WI38 (cell line): Measurements from ENCODE around the gene SMCO4.

Experiments
- H3K4me3 ChIP-seq: 2 replicates; pipeline ENCODE4 v1.5.1; 2011; ENCODE audit warnings: low read depth, mild to moderate bottlenecking, control low read depth, low read length
- TF ChIP-seq, protein P1 (sequence below): IDR thresholded peaks from 2 replicates; pipeline ENCODE4 v1.5.1; 2012; ENCODE audit warnings: low read depth, mild to moderate bottlenecking, control low read depth, low read length

The SMCO4 gene

GRCh38 chr11:93513772-93514171 is 29.4 kb downstream of the SMCO4 start:
- TF ChIP-seq, protein P1, sequence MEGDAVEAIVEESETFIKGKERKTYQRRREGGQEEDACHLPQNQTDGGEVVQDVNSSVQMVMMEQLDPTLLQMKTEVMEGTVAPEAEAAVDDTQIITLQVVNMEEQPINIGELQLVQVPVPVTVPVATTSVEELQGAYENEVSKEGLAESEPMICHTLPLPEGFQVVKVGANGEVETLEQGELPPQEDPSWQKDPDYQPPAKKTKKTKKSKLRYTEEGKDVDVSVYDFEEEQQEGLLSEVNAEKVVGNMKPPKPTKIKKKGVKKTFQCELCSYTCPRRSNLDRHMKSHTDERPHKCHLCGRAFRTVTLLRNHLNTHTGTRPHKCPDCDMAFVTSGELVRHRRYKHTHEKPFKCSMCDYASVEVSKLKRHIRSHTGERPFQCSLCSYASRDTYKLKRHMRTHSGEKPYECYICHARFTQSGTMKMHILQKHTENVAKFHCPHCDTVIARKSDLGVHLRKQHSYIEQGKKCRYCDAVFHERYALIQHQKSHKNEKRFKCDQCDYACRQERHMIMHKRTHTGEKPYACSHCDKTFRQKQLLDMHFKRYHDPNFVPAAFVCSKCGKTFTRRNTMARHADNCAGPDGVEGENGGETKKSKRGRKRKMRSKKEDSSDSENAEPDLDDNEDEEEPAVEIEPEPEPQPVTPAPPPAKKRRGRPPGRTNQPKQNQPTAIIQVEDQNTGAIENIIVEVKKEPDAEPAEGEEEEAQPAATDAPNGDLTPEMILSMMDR = no peak
- H3K4me3 ChIP-seq = no peak overlapping the region

DNA sequence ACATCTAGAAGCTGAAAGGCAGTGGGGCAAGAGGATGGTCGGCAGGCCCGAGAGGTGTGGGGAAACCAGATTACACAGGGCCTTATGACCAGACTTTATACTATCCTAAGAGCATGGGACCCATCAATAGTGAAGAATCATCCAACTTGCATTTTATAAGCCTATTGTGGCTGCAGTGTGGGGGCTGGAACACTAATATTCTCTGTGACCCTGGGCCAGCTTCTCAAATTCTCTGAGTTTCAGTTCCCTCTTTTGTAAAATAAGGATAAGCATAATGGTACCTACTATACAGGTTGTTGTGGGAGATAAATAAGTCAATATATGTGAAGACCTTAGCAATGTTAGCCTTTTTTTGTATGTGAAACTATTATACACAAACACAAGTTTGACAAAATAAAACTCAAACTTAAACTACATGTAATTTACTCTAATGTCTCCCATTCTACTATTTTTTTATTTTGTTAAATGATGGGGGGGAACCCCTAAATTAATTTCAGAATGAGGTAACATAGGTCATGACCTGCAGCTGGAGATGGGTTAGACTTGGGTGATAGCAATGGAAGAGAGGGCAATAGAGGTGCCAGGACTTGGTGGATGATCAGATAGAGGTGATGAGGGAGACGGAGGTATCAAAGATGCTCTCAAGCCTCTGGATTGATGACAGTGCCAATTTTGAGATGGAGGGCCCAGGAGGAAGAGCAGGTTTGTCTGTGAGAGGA is 30.1 kb downstream of the SMCO4 start:
- TF ChIP-seq, protein P1 = no peak
- H3K4me3 ChIP-seq = no peak overlapping the region

- no peak overlapping the region for H3K4me3 ChIP-seq
- TF ChIP-seq, protein P1 = no peak
These were observed 31.1 kb downstream of the SMCO4 start for GRCh38 chr11:93512073-93512475.

GRCh38 chr11:93510196-93510873 is 32.9 kb downstream of the SMCO4 start:
- H3K4me3 ChIP-seq = no peak overlapping the region
- TF ChIP-seq, protein P1 = no peak

GRCh38 chr11:93507517-93507916 is 35.7 kb downstream of the SMCO4 start:
- H3K4me3 ChIP-seq = no peak overlapping the region
- TF ChIP-seq, protein P1 = no peak

GRCh38 chr11:93505703-93506102 is 37.5 kb downstream of the SMCO4 start:
- TF ChIP-seq, protein P1 = no peak
- no peak overlapping the region for H3K4me3 ChIP-seq
